ENCODE data around the gene JPH2. TPM values are rescaled to one million over a fixed set of nuclear protein-coding genes. Genes with fewer than 3 reads are reported as not detected.

The JPH2 gene
- total and polyA plus RNA-seq, 10 of the 15 experiments (the other 5 are each of a cell fraction or from before 2014, with no cell fraction given) = 0.16 TPM; not detected in 9

GRCh38 chr20:44207126-44207723 lies 20.2 kb upstream of the JPH2 start:
- peak overlapping the region; percentile 27; the same call in 1 of the 2 replicates for H3K27ac ChIP-seq (ENCODE audit: control insufficient read depth, insufficient read depth)
- intact Hi-C loops (cut with micrococcal nuclease; ENCODE audit: unreplicated experiment) = no loop called here
- H4K20me1 ChIP-seq (ENCODE audit: control insufficient read depth, insufficient read depth) = no peaks in the 10 kb centered on the region
- BruUV-seq (replicated peaks) = no TSS peak
- H3K27me3 ChIP-seq (replicated peaks in 1 of 2; ENCODE audit: control insufficient read depth in 2 of 2, insufficient read depth in 2 of 2, low read length in 1 of 2) = no peaks in the 10 kb centered on the region
- no peak overlapping the region for H3K9ac ChIP-seq (ENCODE audit: control insufficient read depth, insufficient read depth, low read length)
- H3K36me3 ChIP-seq (ENCODE audit: control insufficient read depth in 2 of 2, insufficient read depth in 2 of 2, low read length in 1 of 2) = peaks cover 0 to 21% of the 10 kb centered on the region in 2 experiments; a peak in 2 of 4 replicates
- TF ChIP-seq MXI1 (IDR thresholded peaks at IDR 0.05; ENCODE audit: low read depth, low read length) (peak; percentile 48; the same call in 1 of the 2 replicates), SREBF1 (IDR thresholded peaks at IDR 0.05; ENCODE audit: low read length) (no peak), ZNF622 (IDR thresholded peaks at IDR 0.05) (no peak), ETV6 (conservative IDR thresholded peaks at IDR 0.05 in 1 of 2, IDR thresholded peaks at IDR 0.05 in 1 of 2; ENCODE audit: borderline replicate concordance in 1 of 2, low read depth in 1 of 2) (no peak)
- TF ChIP-seq, protein P1, sequence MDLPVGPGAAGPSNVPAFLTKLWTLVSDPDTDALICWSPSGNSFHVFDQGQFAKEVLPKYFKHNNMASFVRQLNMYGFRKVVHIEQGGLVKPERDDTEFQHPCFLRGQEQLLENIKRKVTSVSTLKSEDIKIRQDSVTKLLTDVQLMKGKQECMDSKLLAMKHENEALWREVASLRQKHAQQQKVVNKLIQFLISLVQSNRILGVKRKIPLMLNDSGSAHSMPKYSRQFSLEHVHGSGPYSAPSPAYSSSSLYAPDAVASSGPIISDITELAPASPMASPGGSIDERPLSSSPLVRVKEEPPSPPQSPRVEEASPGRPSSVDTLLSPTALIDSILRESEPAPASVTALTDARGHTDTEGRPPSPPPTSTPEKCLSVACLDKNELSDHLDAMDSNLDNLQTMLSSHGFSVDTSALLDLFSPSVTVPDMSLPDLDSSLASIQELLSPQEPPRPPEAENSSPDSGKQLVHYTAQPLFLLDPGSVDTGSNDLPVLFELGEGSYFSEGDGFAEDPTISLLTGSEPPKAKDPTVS (IDR thresholded peaks at IDR 0.05; ENCODE audit: low read depth, low read length) = no peak
- peaks cover 4% of the 10 kb centered on the region; the same call in 1 of the 2 replicates for H3K4me1 ChIP-seq (ENCODE audit: control insufficient read depth, insufficient read depth, low read length)
- WGBS (ENCODE audit: insufficient coverage, insufficient replicate concordance, low lambda C conversion rate, missing lambda C conversion rate) = 0% methylated on average over 3 of the region's 3 CpGs
- no peak overlapping the region for H2AFZ ChIP-seq (ENCODE audit: control insufficient read depth, low read depth, low read length)
- H3K4me2 ChIP-seq (ENCODE audit: control insufficient read depth, insufficient read depth) = peak overlapping the region; percentile 53; the same call in 1 of the 2 replicates
- H3K79me2 ChIP-seq (ENCODE audit: control insufficient read depth, insufficient read depth, low read length) = peaks cover 48% of the 10 kb centered on the region
- FAIRE-seq = no peak
- CTCF ChIA-PET = interaction anchor here (1.1 to 3.4 kb wide), 3 partner anchors 10 to 104 kb away, joined by 3 to 36 read pairs (median 6); partner anchors contain the start of gene FITM2
- ATAC-seq = 0 out of 3 replicates have a peak, but pooled peaks have one; percentile 1
- in situ Hi-C loops (cut with MboI) = no loop called here
- peak overlapping the region; percentile 98 for H3K4me3 ChIP-seq
- RAD21 ChIA-PET (ENCODE audit: unreplicated experiment) = no interaction called here
- SMC1A ChIA-PET (ENCODE audit: uncharacterized antibody, unreplicated experiment) = interaction anchor here (1.1 kb wide), 1 partner anchor 11 kb away, joined by 5 read pairs; no protein-coding TSS in a partner anchor
- DNase-seq (ENCODE audit: low read depth, low spot score) = no peak
- H3K9me3 ChIP-seq (replicated peaks; ENCODE audit: control insufficient read depth, insufficient read depth, low read length) = no peaks in the 10 kb centered on the region
- POLR2A ChIA-PET = no interaction called here

Measured in GM12878 (cell line).